Bronchial epithelial cell (primary cell): ENCODE results near the gene VWA2. TPM values are rescaled to one million over a fixed set of nuclear protein-coding genes. Genes with fewer than 3 reads are reported as not detected.

Experiments used
- DNase-seq: peaks from one replicate; pipeline ENCODE4 v3.0.0-alpha.2; 2010; ENCODE audit warnings: low read depth
- FAIRE-seq: peaks from 2 replicates; lab custom pipeline; 2011; peaks lifted over from hg19 to GRCh38; lab: Jason Lieb, UNC
- H3K27me3 ChIP-seq: 2 replicates; pipeline ENCODE4 v1.5.1; 2011; ENCODE audit warnings: low read length; ENCODE audit not compliant: control insufficient read depth, insufficient read depth
- H3K36me3 ChIP-seq: 2 replicates; pipeline ENCODE4 v1.5.1; 2011; ENCODE audit warnings: low read length; ENCODE audit not compliant: control insufficient read depth, insufficient read depth
- H3K4me3 ChIP-seq: 2 replicates; pipeline ENCODE4 v1.5.1; 2011; ENCODE audit warnings: mild to moderate bottlenecking, low read depth, low read length, control low read depth
- CTCF ChIP-seq: IDR thresholded peaks from 2 replicates; pipeline ENCODE4 v1.5.1; 2011; ENCODE audit warnings: mild to moderate bottlenecking, moderate library complexity, low read length, control low read depth, inconsistent platforms; ENCODE audit not compliant: insufficient read depth, severe bottlenecking
- total RNA-seq: library from RNA; depleted of rRNA; stranded (reverse); fragments of >200 nt; gene quantifications from 2 replicates; pipeline ENCODE4 v1.2.1, GENCODE V29; 2014

Gene VWA2
- total RNA-seq, 1 donor from 2014 or later: 3.9 TPM

GRCh38 chr10:114283535-114284234 is 44.6 kb downstream of the VWA2 start:
- FAIRE-seq (no peak), DNase-seq (no peak)
- H3K4me3 ChIP-seq: no peak overlapping the region
- H3K36me3 ChIP-seq: no peaks in the 10 kb centered on the region
- TF ChIP-seq CTCF: no peak
- H3K27me3 ChIP-seq: no peaks in the 10 kb centered on the region

DNA sequence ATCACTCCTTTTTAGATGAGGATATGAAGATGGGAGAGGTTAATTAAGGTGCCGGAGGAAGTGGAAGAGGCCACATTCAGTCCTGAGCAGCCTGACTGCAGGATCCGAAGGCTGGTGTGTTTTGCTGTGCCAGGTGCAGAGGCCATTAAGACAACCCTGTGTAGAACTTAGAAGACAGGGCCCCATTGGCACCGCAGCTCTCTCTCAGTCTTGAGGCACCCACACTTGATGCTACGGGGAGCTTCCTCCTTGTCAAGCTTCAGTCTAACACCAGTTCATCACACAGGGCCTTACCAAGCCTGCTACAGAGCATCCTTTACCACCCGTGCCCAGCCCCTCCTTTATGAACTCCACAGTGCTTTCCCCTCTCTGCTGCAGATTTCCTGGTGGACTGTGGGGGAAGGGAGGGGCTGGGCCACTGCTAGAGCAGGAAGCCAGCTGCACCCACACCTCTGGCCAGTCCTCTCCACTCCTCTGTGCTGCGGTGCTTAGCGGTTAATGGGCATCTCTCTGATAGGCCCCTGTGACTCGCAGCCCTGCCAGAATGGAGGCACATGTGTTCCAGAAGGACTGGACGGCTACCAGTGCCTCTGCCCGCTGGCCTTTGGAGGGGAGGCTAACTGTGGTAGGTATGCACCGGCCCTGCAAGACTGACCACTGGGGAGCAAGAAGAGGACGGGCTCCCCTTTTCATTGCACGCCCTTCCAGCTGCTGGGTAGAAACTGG is 45.5 kb downstream of the VWA2 start:
- TF ChIP-seq CTCF: no peak
- H3K27me3 ChIP-seq: no peaks in the 10 kb centered on the region
- FAIRE-seq (no peak), DNase-seq (no peak)
- H3K4me3 ChIP-seq: no peak overlapping the region
- no peaks in the 10 kb centered on the region for H3K36me3 ChIP-seq

DNA sequence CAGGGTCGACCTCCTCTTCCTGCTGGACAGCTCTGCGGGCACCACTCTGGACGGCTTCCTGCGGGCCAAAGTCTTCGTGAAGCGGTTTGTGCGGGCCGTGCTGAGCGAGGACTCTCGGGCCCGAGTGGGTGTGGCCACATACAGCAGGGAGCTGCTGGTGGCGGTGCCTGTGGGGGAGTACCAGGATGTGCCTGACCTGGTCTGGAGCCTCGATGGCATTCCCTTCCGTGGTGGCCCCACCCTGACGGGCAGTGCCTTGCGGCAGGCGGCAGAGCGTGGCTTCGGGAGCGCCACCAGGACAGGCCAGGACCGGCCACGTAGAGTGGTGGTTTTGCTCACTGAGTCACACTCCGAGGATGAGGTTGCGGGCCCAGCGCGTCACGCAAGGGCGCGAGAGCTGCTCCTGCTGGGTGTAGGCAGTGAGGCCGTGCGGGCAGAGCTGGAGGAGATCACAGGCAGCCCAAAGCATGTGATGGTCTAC is 46.9 kb downstream of the VWA2 start:
- no peak for FAIRE-seq
- no peak for DNase-seq
- Histone ChIP-seq H3K27me3 (no peaks in the 10 kb centered on the region), H3K4me3 (no peak overlapping the region), H3K36me3 (no peaks in the 10 kb centered on the region)
- TF ChIP-seq CTCF: no peak

DNA sequence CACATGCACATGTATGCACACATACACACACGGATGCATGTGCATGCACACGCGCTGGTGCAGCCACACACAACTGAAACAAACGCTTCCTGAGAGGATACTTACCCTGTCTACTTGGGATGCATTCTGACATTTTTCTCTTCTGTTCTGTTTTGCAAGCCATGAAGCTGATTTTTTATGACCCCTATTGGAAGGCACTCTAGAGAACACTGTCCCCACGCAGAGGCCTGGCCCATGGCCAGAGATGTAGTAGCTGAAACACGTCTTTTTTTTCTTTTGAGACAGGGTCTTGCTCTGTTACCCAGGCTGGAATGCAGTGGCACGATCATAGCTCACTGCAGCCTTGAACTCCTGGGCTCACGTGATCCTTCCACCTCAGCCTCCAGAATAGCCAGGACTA is 47.9 kb downstream of the VWA2 start:
- Histone ChIP-seq H3K36me3 (no peaks in the 10 kb centered on the region), H3K4me3 (no peak overlapping the region), H3K27me3 (no peaks in the 10 kb centered on the region)
- FAIRE-seq (no peak), DNase-seq (no peak)
- TF ChIP-seq CTCF: no peak

DNA sequence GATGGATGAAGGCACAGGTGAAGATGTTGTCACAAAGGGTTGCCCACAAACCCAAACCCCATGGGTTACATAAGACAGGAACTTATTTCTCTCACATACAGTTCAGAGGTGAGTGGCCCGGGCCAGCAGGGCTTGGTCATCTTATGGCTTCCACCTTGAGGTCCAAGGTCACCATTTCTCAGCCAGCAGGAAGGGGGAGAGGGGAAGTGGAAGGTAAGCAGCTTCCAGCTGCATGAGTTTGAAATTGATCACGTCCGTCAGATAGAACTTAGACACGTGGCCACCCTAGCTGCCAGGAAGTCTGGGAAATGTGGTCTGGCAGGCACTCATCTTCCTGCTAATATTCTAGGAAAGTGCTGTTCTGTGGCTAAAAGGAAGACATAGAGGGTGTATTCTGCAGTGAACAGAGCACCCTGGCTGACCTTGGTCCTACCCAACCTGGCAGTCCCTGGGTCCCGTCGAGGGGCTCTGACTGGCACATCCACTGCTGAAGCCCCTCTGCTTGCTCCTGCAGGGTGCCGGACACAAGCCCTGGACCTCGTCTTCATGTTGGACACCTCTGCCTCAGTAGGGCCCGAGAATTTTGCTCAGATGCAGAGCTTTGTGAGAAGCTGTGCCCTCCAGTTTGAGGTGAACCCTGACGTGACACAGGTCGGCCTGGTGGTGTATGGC is 49.5 kb downstream of the VWA2 start:
- H3K27me3 ChIP-seq: no peaks in the 10 kb centered on the region
- no peaks in the 10 kb centered on the region for H3K36me3 ChIP-seq
- no peak for FAIRE-seq
- TF ChIP-seq CTCF: no peak
- DNase-seq: no peak
- H3K4me3 ChIP-seq: no peak overlapping the region
